Endothelial cell of umbilical vein (primary cell): ENCODE measurements around the gene ACVR1C.

Source experiments
- EZH2 ChIP-seq: IDR thresholded peaks from 2 replicates; pipeline ENCODE4 v1.6.1; 2012; ENCODE audit warnings: borderline replicate concordance, low read depth, mild to moderate bottlenecking, moderate library complexity, low read length, inconsistent platforms; ENCODE audit not compliant: severe bottlenecking
- FOS ChIP-seq: IDR thresholded peaks from 2 replicates; pipeline ENCODE4 v1.6.1; 2011; ENCODE audit warnings: mild to moderate bottlenecking, low read length, moderate library complexity, borderline replicate concordance; ENCODE audit not compliant: insufficient read depth
- GATA2 ChIP-seq: IDR thresholded peaks from 2 replicates; pipeline ENCODE4 v1.7.0; 2011; ENCODE audit warnings: low read depth, mild to moderate bottlenecking, moderate library complexity, mixed read lengths, low read length; ENCODE audit not compliant: insufficient read length, insufficient read depth
- POLR2A ChIP-seq: IDR thresholded peaks from 2 replicates; pipeline ENCODE4 v1.6.1; 2012; ENCODE audit warnings: low read depth, mild to moderate bottlenecking, control low read depth, low read length
- POLR2AphosphoS5 ChIP-seq: IDR thresholded peaks from 2 replicates; pipeline ENCODE4 v1.6.1; 2012; ENCODE audit warnings: low read depth, mild to moderate bottlenecking, control low read depth, low read length, moderate library complexity; ENCODE audit not compliant: insufficient read depth
- TF ChIP-seq, protein P1 (sequence below), 2 donors: IDR thresholded peaks; 1 replicate in 1 of 2; 2 replicates in 1 of 2; pipeline ENCODE4 v1.5.1; 2011; ENCODE audit warnings: low read length in 2 of 2, mild to moderate bottlenecking in 2 of 2, moderate library complexity in 2 of 2, control low read depth in 1 of 2, inconsistent platforms in 1 of 2, low read depth in 1 of 2; ENCODE audit not compliant: insufficient read depth in 1 of 2; ENCODE audit errors: extremely low read depth in 1 of 2
- TF ChIP-seq, protein P2 (sequence below): IDR thresholded peaks from 2 replicates; pipeline ENCODE4 v1.6.1; 2011; ENCODE audit not compliant: insufficient read depth, insufficient read length

DNA sequence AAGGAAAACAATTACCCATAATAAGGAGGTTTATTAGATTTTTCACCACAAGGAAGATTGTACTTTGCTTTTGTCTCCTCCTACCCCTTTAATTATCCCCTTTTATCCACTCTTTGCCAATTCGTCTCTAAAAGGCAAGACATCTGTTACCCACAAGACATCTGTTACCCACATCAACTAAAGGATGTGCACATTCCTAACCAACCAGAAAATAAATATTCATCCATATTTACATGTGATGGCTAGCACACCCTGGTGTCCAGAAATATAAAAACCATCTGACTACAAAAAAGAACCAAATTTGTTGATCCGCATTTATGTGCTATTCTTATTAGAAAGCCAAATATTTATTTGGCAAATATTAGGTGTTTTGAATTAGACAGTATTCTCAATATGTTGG, 35.7 kb downstream of the ACVR1C start:
- TF ChIP-seq POLR2AphosphoS5: no peak
- TF ChIP-seq, protein P1, sequence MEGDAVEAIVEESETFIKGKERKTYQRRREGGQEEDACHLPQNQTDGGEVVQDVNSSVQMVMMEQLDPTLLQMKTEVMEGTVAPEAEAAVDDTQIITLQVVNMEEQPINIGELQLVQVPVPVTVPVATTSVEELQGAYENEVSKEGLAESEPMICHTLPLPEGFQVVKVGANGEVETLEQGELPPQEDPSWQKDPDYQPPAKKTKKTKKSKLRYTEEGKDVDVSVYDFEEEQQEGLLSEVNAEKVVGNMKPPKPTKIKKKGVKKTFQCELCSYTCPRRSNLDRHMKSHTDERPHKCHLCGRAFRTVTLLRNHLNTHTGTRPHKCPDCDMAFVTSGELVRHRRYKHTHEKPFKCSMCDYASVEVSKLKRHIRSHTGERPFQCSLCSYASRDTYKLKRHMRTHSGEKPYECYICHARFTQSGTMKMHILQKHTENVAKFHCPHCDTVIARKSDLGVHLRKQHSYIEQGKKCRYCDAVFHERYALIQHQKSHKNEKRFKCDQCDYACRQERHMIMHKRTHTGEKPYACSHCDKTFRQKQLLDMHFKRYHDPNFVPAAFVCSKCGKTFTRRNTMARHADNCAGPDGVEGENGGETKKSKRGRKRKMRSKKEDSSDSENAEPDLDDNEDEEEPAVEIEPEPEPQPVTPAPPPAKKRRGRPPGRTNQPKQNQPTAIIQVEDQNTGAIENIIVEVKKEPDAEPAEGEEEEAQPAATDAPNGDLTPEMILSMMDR (IDR thresholded peaks at IDR 0.05; ENCODE audit: extremely low read depth in 1 of 2, insufficient read depth in 1 of 2, low read depth in 1 of 2, low read length in 2 of 2): no peak
- TF ChIP-seq EZH2: no peak
- TF ChIP-seq, protein P2, sequence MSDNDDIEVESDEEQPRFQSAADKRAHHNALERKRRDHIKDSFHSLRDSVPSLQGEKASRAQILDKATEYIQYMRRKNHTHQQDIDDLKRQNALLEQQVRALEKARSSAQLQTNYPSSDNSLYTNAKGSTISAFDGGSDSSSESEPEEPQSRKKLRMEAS: no peak
- TF ChIP-seq POLR2A: no peak
- TF ChIP-seq GATA2: no peak
- TF ChIP-seq FOS: no peak
